ENCODE data around the gene PFAS.

Gene PFAS

GRCh38 chr17:8294814-8295316 is 45.8 kb downstream of the PFAS start:
- Histone ChIP-seq H3K4me2 (ENCODE audit: low read length) (peak overlapping the region; percentile 79), H3K4me3 (ENCODE audit: low read depth, low read length) (peak overlapping the region; percentile 86), H3K79me2 (no peaks in the 10 kb centered on the region), H3K27ac (peak overlapping the region; percentile 82), H3K27me3 (ENCODE audit: control insufficient read depth, insufficient read depth, low read length) (no peaks in the 10 kb centered on the region), H3K9me3 (ENCODE audit: control insufficient read depth, low read length) (no peaks in the 10 kb centered on the region), H3K4me1 (peaks cover 7% of the 10 kb centered on the region), H3K9ac (peak overlapping the region; percentile 65), H3K36me3 (ENCODE audit: control insufficient read depth, insufficient read depth, low read length) (no peaks in the 10 kb centered on the region), H2AFZ (peak overlapping the region; percentile 92)
- TF ChIP-seq, protein P1, sequence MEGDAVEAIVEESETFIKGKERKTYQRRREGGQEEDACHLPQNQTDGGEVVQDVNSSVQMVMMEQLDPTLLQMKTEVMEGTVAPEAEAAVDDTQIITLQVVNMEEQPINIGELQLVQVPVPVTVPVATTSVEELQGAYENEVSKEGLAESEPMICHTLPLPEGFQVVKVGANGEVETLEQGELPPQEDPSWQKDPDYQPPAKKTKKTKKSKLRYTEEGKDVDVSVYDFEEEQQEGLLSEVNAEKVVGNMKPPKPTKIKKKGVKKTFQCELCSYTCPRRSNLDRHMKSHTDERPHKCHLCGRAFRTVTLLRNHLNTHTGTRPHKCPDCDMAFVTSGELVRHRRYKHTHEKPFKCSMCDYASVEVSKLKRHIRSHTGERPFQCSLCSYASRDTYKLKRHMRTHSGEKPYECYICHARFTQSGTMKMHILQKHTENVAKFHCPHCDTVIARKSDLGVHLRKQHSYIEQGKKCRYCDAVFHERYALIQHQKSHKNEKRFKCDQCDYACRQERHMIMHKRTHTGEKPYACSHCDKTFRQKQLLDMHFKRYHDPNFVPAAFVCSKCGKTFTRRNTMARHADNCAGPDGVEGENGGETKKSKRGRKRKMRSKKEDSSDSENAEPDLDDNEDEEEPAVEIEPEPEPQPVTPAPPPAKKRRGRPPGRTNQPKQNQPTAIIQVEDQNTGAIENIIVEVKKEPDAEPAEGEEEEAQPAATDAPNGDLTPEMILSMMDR (IDR thresholded peaks at IDR 0.05) = no peak

GRCh38 chr17:8300226-8300625 is 51.1 kb downstream of the PFAS start:
- H3K27ac ChIP-seq = no peak overlapping the region
- no peaks in the 10 kb centered on the region for H3K27me3 ChIP-seq (ENCODE audit: control insufficient read depth, insufficient read depth, low read length)
- no peaks in the 10 kb centered on the region for H3K4me1 ChIP-seq
- no peaks in the 10 kb centered on the region for H3K36me3 ChIP-seq (ENCODE audit: control insufficient read depth, insufficient read depth, low read length)
- no peak overlapping the region for H3K4me3 ChIP-seq (ENCODE audit: low read depth, low read length)
- H2AFZ ChIP-seq = peak overlapping the region; percentile 26
- H3K4me2 ChIP-seq (ENCODE audit: low read length) = no peak overlapping the region
- H3K79me2 ChIP-seq = no peaks in the 10 kb centered on the region
- H3K9ac ChIP-seq = no peak overlapping the region
- TF ChIP-seq, protein P1 (IDR thresholded peaks at IDR 0.05) = no peak
- H3K9me3 ChIP-seq (ENCODE audit: control insufficient read depth, low read length) = no peaks in the 10 kb centered on the region

DNA sequence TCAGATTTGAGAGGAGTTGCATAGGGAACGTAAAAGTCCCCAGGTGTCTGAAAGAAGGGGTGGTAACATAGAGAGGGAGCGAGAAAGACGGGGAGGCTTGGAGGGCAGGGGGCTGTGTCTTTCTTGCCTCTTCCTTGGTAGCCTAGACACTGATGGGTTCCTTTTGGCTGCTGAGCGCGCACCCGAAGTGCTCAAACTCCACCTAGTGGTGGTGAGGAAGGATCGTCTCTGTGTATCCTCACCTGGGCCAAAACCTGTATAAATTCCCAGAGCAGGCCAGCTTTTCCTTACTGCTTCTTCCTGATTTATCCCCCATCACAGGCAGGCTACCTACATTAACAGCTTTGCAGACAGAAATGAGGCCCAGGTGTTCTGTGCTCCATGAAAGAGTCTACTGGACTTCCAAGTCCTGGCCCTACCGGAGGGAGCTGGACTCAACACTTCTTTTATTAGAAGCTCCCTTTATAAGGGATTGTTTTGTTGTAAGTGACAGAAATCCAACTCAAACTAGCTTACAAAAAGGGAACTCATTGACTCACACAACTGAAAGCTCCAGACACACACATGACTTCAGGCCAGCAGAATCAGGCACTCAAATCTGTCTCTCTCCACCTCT is 51.6 kb downstream of the PFAS start:
- Histone ChIP-seq H3K27ac (no peak overlapping the region), H2AFZ (peak overlapping the region; percentile 26), H3K27me3 (ENCODE audit: control insufficient read depth, insufficient read depth, low read length) (no peaks in the 10 kb centered on the region), H3K36me3 (ENCODE audit: control insufficient read depth, insufficient read depth, low read length) (no peaks in the 10 kb centered on the region), H3K4me2 (ENCODE audit: low read length) (no peak overlapping the region), H3K4me1 (no peaks in the 10 kb centered on the region), H3K4me3 (ENCODE audit: low read depth, low read length) (no peak overlapping the region), H3K9me3 (ENCODE audit: control insufficient read depth, low read length) (no peaks in the 10 kb centered on the region), H3K79me2 (no peaks in the 10 kb centered on the region), H3K9ac (no peak overlapping the region)
- TF ChIP-seq, protein P1 (IDR thresholded peaks at IDR 0.05) = peak; percentile 87

GRCh38 chr17:8310601-8311123 is 61.6 kb downstream of the PFAS start:
- no peaks in the 10 kb centered on the region for H3K79me2 ChIP-seq
- TF ChIP-seq, protein P1 (IDR thresholded peaks at IDR 0.05) = no peak
- peak overlapping the region; percentile 26 for H3K27ac ChIP-seq
- peak overlapping the region; percentile 6 for H3K4me3 ChIP-seq (ENCODE audit: low read depth, low read length)
- no peaks in the 10 kb centered on the region for H3K36me3 ChIP-seq (ENCODE audit: control insufficient read depth, insufficient read depth, low read length)
- no peak overlapping the region for H3K9ac ChIP-seq
- H2AFZ ChIP-seq = no peak overlapping the region
- no peak overlapping the region for H3K4me2 ChIP-seq (ENCODE audit: low read length)
- H3K27me3 ChIP-seq (ENCODE audit: control insufficient read depth, insufficient read depth, low read length) = no peaks in the 10 kb centered on the region
- no peaks in the 10 kb centered on the region for H3K9me3 ChIP-seq (ENCODE audit: control insufficient read depth, low read length)
- peaks cover 8% of the 10 kb centered on the region for H3K4me1 ChIP-seq

All from parathyroid adenoma (tissue), 2 donors.